GM19468 (cell line): ENCODE measurements around the gene BBS9.

Experiments used
- ATAC-seq: cut with Tn5 transposase; IDR thresholded peaks from one replicate; pipeline ENCODE4 v1.9.1; 2021; ENCODE audit warnings: mild to moderate bottlenecking, moderate library complexity, moderate number of reproducible peaks; ENCODE audit not compliant: unreplicated experiment; ENCODE audit errors: extremely low read depth

The BBS9 gene

GRCh38 chr7:33420311-33420940 lies 291.1 kb downstream of the BBS9 start:
- ATAC-seq, result no peak

- no peak for ATAC-seq
Observed at GRCh38 chr7:33421429-33421828, 292.1 kb downstream of the BBS9 start.

- ATAC-seq, result no peak
Observed at GRCh38 chr7:33422141-33422540, 292.8 kb downstream of the BBS9 start.

- ATAC-seq, result no peak
Observed at GRCh38 chr7:33422825-33423645, 293.7 kb downstream of the BBS9 start.

GRCh38 chr7:33423646-33424020 lies 294.3 kb downstream of the BBS9 start:
- ATAC-seq, result peak; percentile 61

GRCh38 chr7:33425395-33425794 lies 296.0 kb downstream of the BBS9 start:
- ATAC-seq, result no peak

GRCh38 chr7:33425929-33426678 lies 296.7 kb downstream of the BBS9 start:
- no peak for ATAC-seq

- ATAC-seq, result no peak
Observed at GRCh38 chr7:33428415-33428814, 299.1 kb downstream of the BBS9 start.

GRCh38 chr7:33431543-33431942 lies 302.2 kb downstream of the BBS9 start:
- ATAC-seq, result no peak

GRCh38 chr7:33432821-33433220 lies 303.5 kb downstream of the BBS9 start:
- ATAC-seq, result no peak

GRCh38 chr7:33433357-33433756 lies 304.0 kb downstream of the BBS9 start:
- no peak for ATAC-seq

- no peak for ATAC-seq
Observed at GRCh38 chr7:33444511-33444910, 315.1 kb downstream of the BBS9 start.

GRCh38 chr7:33446551-33446950 lies 317.2 kb downstream of the BBS9 start:
- no peak for ATAC-seq

GRCh38 chr7:33448035-33448434 lies 318.7 kb downstream of the BBS9 start:
- no peak for ATAC-seq

GRCh38 chr7:33449847-33450246 lies 320.5 kb downstream of the BBS9 start:
- ATAC-seq, result no peak

- ATAC-seq, result no peak
Observed at GRCh38 chr7:33452805-33453502, 323.6 kb downstream of the BBS9 start.

GRCh38 chr7:33457039-33457438 lies 327.7 kb downstream of the BBS9 start:
- no peak for ATAC-seq

GRCh38 chr7:33458581-33458980 lies 329.2 kb downstream of the BBS9 start:
- no peak for ATAC-seq

GRCh38 chr7:33459340-33459751 lies 330.0 kb downstream of the BBS9 start:
- no peak for ATAC-seq

- no peak for ATAC-seq
Observed at GRCh38 chr7:33463131-33463530, 333.8 kb downstream of the BBS9 start.

- ATAC-seq, result no peak
Observed at GRCh38 chr7:33466203-33466602, 336.8 kb downstream of the BBS9 start.
